Fibroblast of peridontal ligament (primary cell): Measurements from ENCODE around the gene JCAD.
"Not testable (repeated sequence)": the region's sequence is repeated elsewhere in the genome, so short reads cannot be mapped to it uniquely, and the experiment has no call there.

Source experiments
- DNase-seq: peaks from one replicate; pipeline ENCODE4 v3.0.0-alpha.2; 2010; ENCODE audit errors: extremely low read depth

JCAD gene

GRCh38 chr10:29982997-29983648 lies 76.3 kb downstream of the JCAD start:
- no peak for DNase-seq

DNA sequence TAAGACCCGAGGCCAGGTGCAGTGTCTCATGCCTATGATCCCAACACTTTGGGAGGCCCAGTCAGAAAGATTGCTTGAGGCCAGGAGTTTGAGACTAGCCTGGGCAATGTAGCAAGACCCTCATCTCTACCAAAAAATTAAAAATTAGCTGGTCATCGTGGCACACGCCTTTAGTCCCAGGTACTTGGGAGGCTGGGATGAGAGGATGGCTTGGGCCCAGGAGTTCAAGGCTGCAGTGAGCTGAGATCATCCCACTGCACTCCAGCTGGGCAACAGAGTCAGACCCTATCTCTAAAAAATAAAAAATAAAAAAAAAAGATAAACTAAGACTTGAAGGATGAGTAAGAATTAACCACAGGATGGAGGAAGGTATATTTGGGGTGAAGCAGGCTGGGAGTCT lies 77.9 kb downstream of the JCAD start:
- DNase-seq = no peak

DNA sequence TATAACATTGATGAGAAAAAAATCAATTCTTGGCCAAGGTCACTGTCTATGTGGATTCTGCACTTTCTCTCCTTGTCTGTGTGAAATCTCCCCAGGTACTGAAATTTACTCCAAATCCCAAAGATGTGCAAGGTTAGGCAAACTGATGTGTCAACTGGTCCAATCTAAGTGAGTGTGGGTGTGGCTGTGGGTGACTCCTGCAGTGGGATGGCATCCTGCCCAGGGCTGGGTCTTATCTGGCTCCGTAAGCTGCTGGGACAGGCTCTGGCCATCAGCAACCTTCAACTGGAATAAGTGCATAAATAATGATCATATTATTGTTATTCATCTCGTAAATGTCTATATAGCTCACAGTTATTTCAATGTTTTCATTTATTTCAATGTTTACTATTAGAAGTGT lies 79.3 kb downstream of the JCAD start:
- DNase-seq = no peak

DNA sequence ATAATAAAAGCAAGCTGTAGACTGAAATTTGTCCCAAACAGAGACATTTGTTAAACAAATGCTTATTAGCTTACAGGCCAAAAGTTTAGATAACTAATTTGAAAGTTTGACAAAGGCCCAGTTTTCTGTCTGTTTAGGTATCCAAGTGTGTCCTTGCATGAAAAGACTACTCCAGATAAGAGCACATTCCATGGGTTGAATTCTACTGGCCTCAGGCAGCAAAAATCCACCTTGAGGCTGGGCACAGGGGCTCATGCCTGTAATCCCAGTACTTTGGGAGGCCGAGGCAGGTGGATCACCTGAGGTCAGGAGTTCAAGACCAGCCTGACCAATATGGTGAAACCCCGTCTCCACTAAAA lies 80.0 kb downstream of the JCAD start:
- DNase-seq = not testable (repeated sequence)

DNA sequence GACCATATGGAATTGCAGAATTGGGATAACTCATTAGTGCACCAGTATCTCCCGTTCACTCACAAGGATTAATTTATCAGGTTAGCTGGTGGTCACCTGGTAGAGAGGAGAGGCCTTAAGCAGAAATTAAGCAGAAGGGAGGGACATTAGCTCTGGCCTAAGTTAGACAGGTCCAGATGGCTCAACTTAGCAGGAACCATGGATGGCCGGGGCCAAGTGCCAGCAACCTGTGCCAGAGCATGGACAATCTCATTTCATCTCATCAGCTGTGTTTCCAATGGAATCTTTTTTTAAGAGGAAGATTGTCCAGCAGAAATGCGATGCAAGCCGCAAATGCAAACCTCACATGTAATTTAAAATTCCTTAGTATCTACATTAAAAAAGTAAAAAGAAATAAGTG lies 82.2 kb downstream of the JCAD start:
- DNase-seq = no peak

DNA sequence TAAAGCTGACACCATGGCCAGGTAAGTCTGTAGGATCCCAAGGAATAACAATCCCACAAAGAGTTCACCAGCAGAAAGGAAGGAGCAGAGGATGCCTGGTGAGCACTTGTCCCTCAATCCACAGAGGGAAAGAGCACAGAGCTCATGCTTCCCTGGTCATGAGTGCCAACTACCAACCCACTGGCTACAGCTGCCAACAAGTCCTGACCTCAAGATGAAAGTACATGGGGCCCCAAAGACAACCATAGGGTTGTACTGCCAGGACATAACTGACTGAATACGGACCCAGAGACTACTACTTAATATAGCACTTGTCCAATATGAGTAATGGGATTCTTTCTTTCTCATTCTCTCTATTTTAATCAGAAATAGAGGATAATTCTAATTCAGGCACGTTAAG lies 83.3 kb downstream of the JCAD start:
- DNase-seq = no peak

- no peak for DNase-seq
Observed at GRCh38 chr10:29974773-29975172, 84.6 kb downstream of the JCAD start.

DNA sequence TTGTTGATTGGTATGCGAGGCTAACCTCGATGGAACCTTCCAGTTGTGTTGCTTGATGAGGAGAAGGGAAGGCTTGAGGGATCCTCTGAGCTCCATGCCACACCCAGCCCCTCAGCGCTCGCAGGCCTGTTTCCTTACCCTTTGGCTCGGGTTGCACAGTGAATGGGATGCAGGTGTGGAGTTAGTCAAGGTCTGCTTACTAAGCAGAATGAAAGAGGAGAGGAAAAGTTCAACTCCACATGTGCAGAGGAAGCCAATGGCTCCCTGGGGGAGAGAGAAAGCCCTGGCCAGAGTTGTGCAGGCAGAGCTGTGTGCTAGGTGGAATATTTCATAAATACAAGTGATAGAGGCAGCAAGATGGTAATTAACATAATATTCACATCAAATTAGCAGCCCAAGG lies 85.5 kb downstream of the JCAD start:
- no peak for DNase-seq

GRCh38 chr10:29970576-29970975 lies 88.8 kb downstream of the JCAD start:
- DNase-seq = no peak

GRCh38 chr10:29970012-29970396 lies 89.4 kb downstream of the JCAD start:
- no peak for DNase-seq

GRCh38 chr10:29969255-29970011 lies 90.0 kb downstream of the JCAD start:
- DNase-seq = no peak

DNA sequence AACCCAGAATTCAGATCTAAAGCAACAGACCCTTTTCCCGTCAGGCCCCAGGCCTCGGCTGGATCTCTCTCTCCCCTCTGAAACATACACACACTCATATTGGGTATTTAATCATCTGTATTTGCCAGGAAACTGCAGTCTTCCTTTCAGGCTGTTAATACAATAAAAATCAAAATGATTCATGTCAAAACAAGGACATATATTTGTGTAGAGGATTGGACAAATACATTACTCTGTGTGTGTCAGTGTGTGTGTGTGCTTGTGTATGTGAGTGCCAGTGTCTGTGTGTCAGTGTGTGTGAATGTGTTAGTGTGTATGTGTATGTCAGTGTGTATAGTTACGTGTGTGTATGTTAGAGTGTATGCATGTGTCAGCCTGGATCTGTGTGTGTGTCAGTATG lies 90.8 kb downstream of the JCAD start:
- DNase-seq = no peak

DNA sequence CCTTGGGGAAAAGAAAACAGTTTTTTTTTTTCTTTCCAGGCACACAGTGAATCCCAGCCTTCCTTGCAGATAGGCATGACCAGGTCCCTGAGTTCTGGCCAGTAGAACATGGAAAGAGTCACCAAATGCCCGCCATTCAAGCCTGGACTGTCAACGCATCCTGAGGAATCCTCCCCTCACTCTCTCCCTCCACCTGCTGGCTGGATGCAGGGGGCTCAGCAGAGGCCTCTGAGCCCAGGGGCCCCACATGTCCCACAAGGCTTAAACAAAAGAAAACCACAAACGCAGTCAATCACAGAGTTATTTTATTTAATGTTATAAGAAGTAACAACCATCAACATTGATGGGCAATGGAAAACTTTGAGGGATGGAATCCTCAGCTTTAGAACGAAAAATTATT lies 93.1 kb downstream of the JCAD start:
- no peak for DNase-seq
